H1 (cell line): Measurements from ENCODE around the gene SLC26A8.

Experiments
- ASH2L ChIP-seq: fragments of 200-600, 300-600 bp; sonication (generic); IDR thresholded peaks from one replicate; pipeline ENCODE4 v1.7.1; 2017; ENCODE audit warnings: low read length
- BRCA1 ChIP-seq: IDR thresholded peaks from 2 replicates; pipeline ENCODE4 v1.6.1; 2012; ENCODE audit warnings: low read depth, low read length, improper control_type of control experiment
- EZH2 ChIP-seq: fragments of 200-600 bp; sonication (generic); IDR thresholded peaks from 2 replicates; pipeline ENCODE4 v1.7.1; 2012; ENCODE audit warnings: low read depth, mild to moderate bottlenecking, moderate library complexity, low read length, inconsistent platforms; ENCODE audit not compliant: severe bottlenecking
- HDAC6 ChIP-seq: IDR thresholded peaks from one replicate; pipeline ENCODE4 v1.7.1; 2012; ENCODE audit warnings: low read depth, mild to moderate bottlenecking, inconsistent platforms, low read length, moderate library complexity
- JUN ChIP-seq: IDR thresholded peaks from 2 replicates; pipeline ENCODE4 v1.6.1; 2011; ENCODE audit warnings: low read depth, mild to moderate bottlenecking, improper control_type of control experiment, low read length
- MAFK ChIP-seq: IDR thresholded peaks from 2 replicates; pipeline ENCODE4 v1.6.1; 2012; ENCODE audit warnings: low read depth, mild to moderate bottlenecking, improper control_type of control experiment, low read length
- NRF1 ChIP-seq: IDR thresholded peaks from 2 replicates; pipeline ENCODE4 v1.6.1; 2011; ENCODE audit warnings: mild to moderate bottlenecking, low read depth, low read length, improper control_type of control experiment
- POLR2A ChIP-seq, 2 experiments: IDR thresholded peaks; 1 replicate in 1 of 2; 2 replicates in 1 of 2; pipeline ENCODE4 v1.6.1; 2011; ENCODE audit warnings: low read depth in 2 of 2, low read length in 2 of 2, mild to moderate bottlenecking in 2 of 2; ENCODE audit errors: control extremely low read depth in 1 of 2
- SUZ12 ChIP-seq: fragments of 200-600 bp; sonication (generic); IDR thresholded peaks from 2 replicates; pipeline ENCODE4 v1.6.1; 2012; ENCODE audit warnings: mild to moderate bottlenecking, inconsistent platforms, low read length, moderate library complexity, mixed read lengths
- TAF1 ChIP-seq: IDR thresholded peaks from 2 replicates; pipeline ENCODE4 v1.6.1; 2011; ENCODE audit warnings: mild to moderate bottlenecking, low read depth, low read length
- TF ChIP-seq, protein P1 (sequence below), 3 experiments: IDR thresholded peaks; 1 replicate in 2 of 3; 2 replicates in 1 of 3; pipeline versions ENCODE4 v1.5.1 to v1.6.1; 2011; ENCODE audit warnings: low read length in 3 of 3, mild to moderate bottlenecking in 3 of 3, inconsistent platforms in 2 of 3, low read depth in 1 of 3, moderate library complexity in 1 of 3; ENCODE audit not compliant: insufficient read depth in 1 of 3; ENCODE audit errors: control extremely low read depth in 1 of 3
- TF ChIP-seq, protein P2 (sequence below): IDR thresholded peaks from 2 replicates; pipeline ENCODE4 v1.6.1; 2011; ENCODE audit warnings: low read length, improper control_type of control experiment

- TF ChIP-seq EZH2 (no peak), ASH2L (no peak), MAFK (no peak), JUN (no peak), NRF1 (no peak), BRCA1 (no peak), SUZ12 (no peak), TAF1 (no peak), HDAC6 (no peak), POLR2A (IDR thresholded peaks at IDR 0.05; ENCODE audit: control extremely low read depth in 1 of 2, low read depth in 2 of 2, low read length in 2 of 2) (no peak)
- TF ChIP-seq, protein P1, sequence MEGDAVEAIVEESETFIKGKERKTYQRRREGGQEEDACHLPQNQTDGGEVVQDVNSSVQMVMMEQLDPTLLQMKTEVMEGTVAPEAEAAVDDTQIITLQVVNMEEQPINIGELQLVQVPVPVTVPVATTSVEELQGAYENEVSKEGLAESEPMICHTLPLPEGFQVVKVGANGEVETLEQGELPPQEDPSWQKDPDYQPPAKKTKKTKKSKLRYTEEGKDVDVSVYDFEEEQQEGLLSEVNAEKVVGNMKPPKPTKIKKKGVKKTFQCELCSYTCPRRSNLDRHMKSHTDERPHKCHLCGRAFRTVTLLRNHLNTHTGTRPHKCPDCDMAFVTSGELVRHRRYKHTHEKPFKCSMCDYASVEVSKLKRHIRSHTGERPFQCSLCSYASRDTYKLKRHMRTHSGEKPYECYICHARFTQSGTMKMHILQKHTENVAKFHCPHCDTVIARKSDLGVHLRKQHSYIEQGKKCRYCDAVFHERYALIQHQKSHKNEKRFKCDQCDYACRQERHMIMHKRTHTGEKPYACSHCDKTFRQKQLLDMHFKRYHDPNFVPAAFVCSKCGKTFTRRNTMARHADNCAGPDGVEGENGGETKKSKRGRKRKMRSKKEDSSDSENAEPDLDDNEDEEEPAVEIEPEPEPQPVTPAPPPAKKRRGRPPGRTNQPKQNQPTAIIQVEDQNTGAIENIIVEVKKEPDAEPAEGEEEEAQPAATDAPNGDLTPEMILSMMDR (IDR thresholded peaks at IDR 0.05; ENCODE audit: control extremely low read depth in 1 of 3, insufficient read depth in 1 of 3, low read depth in 1 of 3, low read length in 3 of 3), result no peak
- TF ChIP-seq, protein P2, sequence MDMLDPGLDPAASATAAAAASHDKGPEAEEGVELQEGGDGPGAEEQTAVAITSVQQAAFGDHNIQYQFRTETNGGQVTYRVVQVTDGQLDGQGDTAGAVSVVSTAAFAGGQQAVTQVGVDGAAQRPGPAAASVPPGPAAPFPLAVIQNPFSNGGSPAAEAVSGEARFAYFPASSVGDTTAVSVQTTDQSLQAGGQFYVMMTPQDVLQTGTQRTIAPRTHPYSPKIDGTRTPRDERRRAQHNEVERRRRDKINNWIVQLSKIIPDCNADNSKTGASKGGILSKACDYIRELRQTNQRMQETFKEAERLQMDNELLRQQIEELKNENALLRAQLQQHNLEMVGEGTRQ, result no peak
These were observed 25.1 kb upstream of the SLC26A8 start for GRCh38 chr6:36049582-36049981.
